ENCODE data around the gene CERT1.

DNA sequence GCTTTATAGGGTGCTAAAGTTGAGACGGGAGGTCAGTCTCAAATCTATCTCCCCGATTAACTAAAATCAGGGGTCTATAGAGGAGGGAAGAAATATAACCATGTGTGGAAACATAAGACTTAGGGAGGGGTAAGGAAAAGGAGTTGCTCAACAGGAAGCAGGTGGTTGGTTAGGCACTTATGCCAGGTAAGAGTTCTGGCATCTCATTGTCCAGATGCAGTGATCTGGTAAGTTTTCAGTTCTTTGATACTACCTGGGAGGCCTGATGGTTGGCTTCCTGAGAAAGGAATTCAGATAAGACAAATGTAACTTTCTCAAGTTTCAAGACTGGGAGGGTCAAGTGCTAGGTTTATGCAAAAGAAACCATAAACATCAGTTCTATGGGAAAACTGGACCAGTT is 47.7 kb downstream of the CERT1 start:
- TF ChIP-seq, protein P1, sequence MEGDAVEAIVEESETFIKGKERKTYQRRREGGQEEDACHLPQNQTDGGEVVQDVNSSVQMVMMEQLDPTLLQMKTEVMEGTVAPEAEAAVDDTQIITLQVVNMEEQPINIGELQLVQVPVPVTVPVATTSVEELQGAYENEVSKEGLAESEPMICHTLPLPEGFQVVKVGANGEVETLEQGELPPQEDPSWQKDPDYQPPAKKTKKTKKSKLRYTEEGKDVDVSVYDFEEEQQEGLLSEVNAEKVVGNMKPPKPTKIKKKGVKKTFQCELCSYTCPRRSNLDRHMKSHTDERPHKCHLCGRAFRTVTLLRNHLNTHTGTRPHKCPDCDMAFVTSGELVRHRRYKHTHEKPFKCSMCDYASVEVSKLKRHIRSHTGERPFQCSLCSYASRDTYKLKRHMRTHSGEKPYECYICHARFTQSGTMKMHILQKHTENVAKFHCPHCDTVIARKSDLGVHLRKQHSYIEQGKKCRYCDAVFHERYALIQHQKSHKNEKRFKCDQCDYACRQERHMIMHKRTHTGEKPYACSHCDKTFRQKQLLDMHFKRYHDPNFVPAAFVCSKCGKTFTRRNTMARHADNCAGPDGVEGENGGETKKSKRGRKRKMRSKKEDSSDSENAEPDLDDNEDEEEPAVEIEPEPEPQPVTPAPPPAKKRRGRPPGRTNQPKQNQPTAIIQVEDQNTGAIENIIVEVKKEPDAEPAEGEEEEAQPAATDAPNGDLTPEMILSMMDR (IDR thresholded peaks at IDR 0.05) = no peak
- no peak for TF ChIP-seq POLR2A (IDR thresholded peaks at IDR 0.05)

Data from prostate gland (tissue), 2 donors.